Spinal cord (tissue), 10 donors: ENCODE results near the gene ATP11B. TPM values are rescaled to one million over a fixed set of nuclear protein-coding genes. Genes with fewer than 3 reads are reported as not detected.

Experiments
- DNase-seq, 6 donors: peaks; one replicate each; pipeline versions ENCODE4 v3.0.0 to v3.0.0-alpha.2; 2013 to 2015; ENCODE audit warnings: low spot score in 6 of 6, low read depth in 4 of 6
- H3K27ac ChIP-seq: one replicate; pipeline ENCODE4 v1.5.1; 2013; ENCODE audit warnings: low read depth, low read length, control low read depth
- H3K27me3 ChIP-seq: one replicate; pipeline ENCODE4 v1.6.1; 2013; ENCODE audit warnings: low read length; ENCODE audit not compliant: control insufficient read depth, insufficient read depth
- H3K36me3 ChIP-seq: one replicate; pipeline ENCODE4 v1.6.1; 2013; ENCODE audit warnings: low read length; ENCODE audit not compliant: control insufficient read depth, insufficient read depth
- H3K4me1 ChIP-seq: one replicate; pipeline ENCODE4 v1.6.1; 2013; ENCODE audit warnings: low read length; ENCODE audit not compliant: control insufficient read depth, insufficient read depth
- H3K4me3 ChIP-seq: one replicate; pipeline ENCODE4 v1.5.1; 2013; ENCODE audit warnings: low read depth, low read length, control low read depth
- H3K9me3 ChIP-seq: one replicate; pipeline ENCODE4 v1.6.1; 2013; ENCODE audit warnings: low read length; ENCODE audit not compliant: control insufficient read depth, insufficient read depth
- WGBS: methylation state at CpG from one replicate; pipeline ENCODE4 v1.1.5; 2013; ENCODE audit warnings: missing lambda C conversion rate; ENCODE audit not compliant: insufficient coverage; 5-methylcytosine and 5-hydroxymethylcytosine counted together
- polyA plus RNA-seq, 2 donors: library from polyadenylated mRNA; unstranded; fragments of 120-200 nt; gene quantifications; one replicate each; pipeline ENCODE4 v1.2.1, GENCODE V29; 2013; ENCODE audit not compliant: insufficient read length in 2 of 2
- total RNA-seq, 2 donors: library from RNA; depleted of rRNA in 1 of 2; stranded (reverse); fragments of 120-200 nt in 1 of 2; fragments of >200 nt in 1 of 2; gene quantifications; one replicate each; pipeline versions ENCODE4 v1.2.3 to v1.2.4, GENCODE V29; 2013 to 2014
- donor health status: healthy.

ATP11B gene
- total and polyA plus RNA-seq, 4 donors: 18.3 to 98.8 (median 45.2) TPM

DNA sequence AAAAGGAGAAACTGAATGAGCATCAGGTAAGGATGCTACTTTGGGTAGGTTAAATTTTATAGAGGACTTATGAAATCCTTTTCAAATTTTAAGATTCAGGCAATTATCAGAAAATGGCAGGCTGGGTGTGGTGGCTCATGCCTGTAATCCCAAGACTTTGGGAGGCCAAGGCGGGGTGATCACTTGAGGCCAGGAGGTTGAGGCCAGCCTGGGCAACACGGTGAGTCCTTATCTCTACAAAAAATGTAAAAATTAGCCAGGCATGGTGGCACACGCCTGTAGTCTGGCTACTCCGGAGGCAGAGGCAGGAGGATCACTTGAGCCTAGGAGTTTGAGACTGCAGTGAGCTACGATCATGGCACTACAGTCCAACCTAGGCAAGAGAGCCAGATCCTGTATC is 163.9 kb downstream of the ATP11B start:
- DNase-seq: no peak
- no peak overlapping the region for H3K27ac ChIP-seq
- 100% methylated on average over 4 of the region's 5 CpGs for WGBS

DNA sequence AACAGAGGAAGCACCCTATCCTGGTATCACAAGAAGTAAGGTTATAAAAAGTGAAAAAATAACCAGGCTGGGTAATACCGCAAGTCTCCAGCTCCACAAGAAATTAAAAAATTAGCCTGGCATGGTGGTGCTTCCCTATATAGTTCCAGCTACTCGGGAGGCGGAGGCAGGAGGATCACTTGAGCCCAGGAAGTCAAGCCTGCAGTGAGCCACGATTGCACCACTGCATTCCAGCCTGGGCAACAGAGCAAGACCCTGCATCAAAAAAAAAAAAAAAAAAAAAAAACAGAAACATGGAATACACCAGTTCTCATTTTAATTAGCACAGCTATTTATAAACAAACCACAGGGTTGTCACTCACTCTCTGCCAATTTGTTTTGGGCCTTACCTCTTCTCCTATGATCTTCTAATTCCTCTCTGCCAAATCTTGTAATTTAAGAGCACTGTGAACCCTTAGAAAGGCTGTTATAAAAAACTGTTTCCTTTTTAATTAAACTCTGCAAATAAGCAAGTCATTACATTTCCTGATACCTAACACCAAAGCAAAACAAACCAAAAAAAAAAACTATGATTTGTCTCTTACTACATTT is 164.5 kb downstream of the ATP11B start:
- Histone ChIP-seq H3K4me3 (no peak overlapping the region), H3K27me3 (no peaks in the 10 kb centered on the region), H3K4me1 (peaks cover 10% of the 10 kb centered on the region), H3K9me3 (no peaks in the 10 kb centered on the region), H3K27ac (no peak overlapping the region), H3K36me3 (peaks cover 10% of the 10 kb centered on the region)
- WGBS: 84% methylated on average over 4 of the region's 4 CpGs
- no peak for DNase-seq

More for the DNA sequence above, 163.9 kb downstream of the ATP11B start:
- no peaks in the 10 kb centered on the region for H3K9me3 ChIP-seq
- H3K36me3 ChIP-seq: peaks cover 7% of the 10 kb centered on the region
- H3K4me1 ChIP-seq: peaks cover 5% of the 10 kb centered on the region
- no peaks in the 10 kb centered on the region for H3K27me3 ChIP-seq
- H3K4me3 ChIP-seq: no peak overlapping the region

DNA sequence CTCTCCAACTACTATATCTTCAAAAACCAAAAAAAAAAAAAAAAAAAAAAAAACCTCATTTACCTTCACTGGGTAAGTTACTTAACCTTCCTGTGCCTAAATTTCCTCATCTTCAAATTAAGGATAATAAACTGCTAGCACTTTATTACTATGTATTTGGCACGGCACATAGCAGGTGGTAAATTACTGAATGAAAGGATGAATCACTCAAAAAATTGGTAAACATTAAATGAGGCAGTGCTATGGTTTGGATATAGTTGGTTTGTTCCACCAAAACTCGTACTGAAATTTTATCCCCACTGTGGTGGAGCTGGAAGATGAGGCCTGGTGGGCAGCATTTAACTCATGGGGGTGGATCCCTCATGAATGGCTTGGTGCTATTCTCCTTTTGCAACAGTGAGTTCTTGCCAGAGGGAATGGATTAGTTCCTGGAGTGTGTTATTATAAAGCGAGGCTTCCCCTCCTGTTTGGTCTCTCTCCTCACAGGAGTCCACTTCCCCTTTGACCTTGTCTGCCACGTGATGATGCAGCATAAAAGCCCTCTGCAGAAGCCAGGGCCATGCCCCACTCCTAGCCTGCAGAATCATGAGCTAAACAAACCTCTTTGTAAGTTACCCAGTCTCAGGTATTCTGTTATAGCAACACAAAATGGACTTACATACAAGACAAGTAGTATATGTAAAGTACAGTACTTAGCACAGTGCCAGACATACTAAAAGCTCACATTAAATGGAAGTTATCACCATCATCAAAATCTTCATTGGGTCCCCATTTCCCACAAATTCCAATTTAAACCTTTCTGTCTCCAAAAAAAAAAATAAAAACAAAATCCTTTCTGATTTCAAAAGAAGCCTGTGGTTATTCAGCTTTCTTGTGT is 166.4 kb downstream of the ATP11B start:
- H3K4me1 ChIP-seq: peaks cover 12% of the 10 kb centered on the region
- no peak overlapping the region for H3K4me3 ChIP-seq
- peaks cover 10% of the 10 kb centered on the region for H3K36me3 ChIP-seq
- H3K27me3 ChIP-seq: no peaks in the 10 kb centered on the region
- H3K9me3 ChIP-seq: no peaks in the 10 kb centered on the region
- DNase-seq: peak in 1 of 6 donors; percentile 22
- WGBS: no CpG with 5 or more reads among the region's 4 CpGs
- H3K27ac ChIP-seq: no peak overlapping the region

DNA sequence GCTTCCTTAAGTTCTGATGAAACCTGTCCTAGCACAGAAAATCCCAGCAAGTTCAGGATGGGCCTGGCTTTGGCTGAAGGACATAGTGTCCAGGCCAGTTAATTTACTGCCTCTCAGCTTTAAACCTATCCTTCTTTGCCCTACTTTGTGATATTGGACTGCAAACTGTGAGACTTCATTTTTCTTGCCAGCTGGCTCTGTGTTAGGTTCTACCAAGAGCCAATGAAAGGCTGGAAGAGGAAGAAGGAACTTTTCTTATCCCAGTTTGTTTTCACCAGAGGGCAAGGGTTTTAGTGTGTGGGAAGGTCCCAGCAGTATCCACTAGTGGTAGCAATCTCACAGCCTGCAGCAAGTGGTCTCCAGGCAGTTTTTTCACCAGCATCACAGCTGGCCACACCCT is 168.9 kb downstream of the ATP11B start:
- peak in 4 of 6 donors; percentile 29 to 83 (median 41) for DNase-seq
- H3K4me1 ChIP-seq: peaks cover 12% of the 10 kb centered on the region
- H3K9me3 ChIP-seq: no peaks in the 10 kb centered on the region
- peak overlapping the region; percentile 44 for H3K27ac ChIP-seq
- H3K36me3 ChIP-seq: peaks cover 9% of the 10 kb centered on the region
- no peaks in the 10 kb centered on the region for H3K27me3 ChIP-seq
- no peak overlapping the region for H3K4me3 ChIP-seq

DNA sequence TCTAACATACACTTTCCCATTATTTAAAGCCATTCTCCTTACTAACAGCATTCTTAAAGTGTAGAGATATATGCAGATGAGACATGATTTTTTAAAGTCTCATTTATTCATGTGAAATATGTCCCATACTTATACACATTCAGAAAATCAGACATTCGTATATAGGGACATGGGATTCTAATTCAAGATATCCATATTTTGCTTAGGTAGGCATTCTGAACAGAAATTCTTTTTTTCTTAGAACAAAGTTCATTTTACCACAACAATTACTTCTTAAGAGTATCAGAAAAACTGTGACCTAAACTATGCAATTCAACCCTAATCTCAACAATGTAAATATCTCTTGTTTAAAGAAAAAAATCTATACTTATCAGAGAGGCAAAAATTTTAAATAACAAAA is 170.9 kb downstream of the ATP11B start:
- Histone ChIP-seq H3K4me3 (no peak overlapping the region), H3K27ac (no peak overlapping the region), H3K36me3 (peaks cover 3% of the 10 kb centered on the region), H3K27me3 (no peaks in the 10 kb centered on the region), H3K9me3 (no peaks in the 10 kb centered on the region), H3K4me1 (peaks cover 12% of the 10 kb centered on the region)
- WGBS: no CpG with 5 or more reads among the region's 1 CpG
- DNase-seq: no peak

DNA sequence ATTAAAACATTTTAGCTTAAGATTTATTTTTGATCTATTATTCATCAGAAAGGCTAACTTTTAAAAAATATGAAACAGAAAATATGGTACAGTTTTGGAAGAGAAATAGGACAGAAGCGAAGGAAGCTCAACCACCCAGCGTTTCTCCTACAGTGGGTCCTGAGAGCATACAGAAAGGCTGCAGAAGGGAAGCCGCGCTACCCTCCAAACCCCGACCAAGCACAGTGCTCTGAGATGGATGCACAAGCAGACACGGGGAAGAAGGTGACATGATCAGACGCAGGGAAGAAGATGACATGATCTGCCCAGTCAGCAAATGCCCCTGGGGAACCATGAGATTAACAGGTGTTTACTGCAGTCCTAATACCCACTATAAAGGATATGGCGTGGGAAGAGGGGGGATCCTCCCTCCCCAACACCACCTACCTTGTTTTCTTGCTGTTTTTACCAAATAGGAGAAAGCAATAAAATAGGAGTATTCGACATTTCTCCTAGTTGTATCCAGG is 172.6 kb downstream of the ATP11B start:
- H3K36me3 ChIP-seq: peaks cover 3% of the 10 kb centered on the region
- DNase-seq: no peak
- 85% methylated on average over 6 of the region's 9 CpGs for WGBS
- no peaks in the 10 kb centered on the region for H3K9me3 ChIP-seq
- H3K4me1 ChIP-seq: peaks cover 7% of the 10 kb centered on the region
- no peak overlapping the region for H3K27ac ChIP-seq
- no peaks in the 10 kb centered on the region for H3K27me3 ChIP-seq
- no peak overlapping the region for H3K4me3 ChIP-seq

DNA sequence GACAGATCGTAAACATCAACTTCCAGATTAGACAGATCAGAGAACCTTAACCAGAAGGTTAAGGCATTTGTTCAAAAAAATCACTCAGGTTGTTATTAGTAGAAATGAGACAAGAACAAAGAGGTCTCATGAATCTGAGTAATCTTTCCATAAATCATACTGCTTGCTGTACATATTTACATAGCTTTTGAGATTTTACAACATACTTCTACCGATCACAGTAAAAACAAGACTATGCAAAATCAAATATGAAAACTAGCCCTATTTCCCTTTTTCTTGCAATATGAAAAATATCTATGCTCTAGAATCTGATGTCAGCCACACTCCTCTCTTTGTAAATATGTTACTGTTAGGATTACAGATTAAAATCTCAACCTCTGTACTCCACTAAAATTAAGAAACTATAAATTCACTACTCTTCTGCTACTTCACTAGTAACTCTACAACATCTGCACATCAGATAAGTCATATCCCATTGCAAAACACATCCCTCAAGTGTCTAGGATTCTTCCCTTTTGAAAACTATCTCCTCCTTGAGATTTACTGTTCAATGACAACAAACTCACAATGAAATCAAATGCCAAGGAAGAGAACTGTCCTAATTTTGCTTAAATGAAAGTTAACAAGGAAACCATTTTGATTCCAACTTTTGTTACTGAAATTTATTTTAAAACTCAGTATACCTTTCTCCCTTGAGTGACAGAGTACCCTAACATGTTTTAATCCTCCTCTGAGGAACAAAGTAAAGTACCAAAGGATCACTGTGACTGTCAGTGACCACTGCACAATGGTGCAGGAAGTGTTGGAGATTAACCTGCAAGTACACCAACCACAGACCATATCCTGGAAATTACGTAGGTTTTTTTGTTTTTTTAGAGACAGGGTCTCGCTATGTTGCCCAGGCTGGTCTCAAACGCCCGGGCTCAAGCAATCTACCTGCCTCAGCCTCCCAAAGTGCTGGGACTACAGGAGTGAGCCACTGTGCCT is 174.2 kb downstream of the ATP11B start:
- H3K4me1 ChIP-seq: peaks cover 4% of the 10 kb centered on the region
- no peak for DNase-seq
- no peaks in the 10 kb centered on the region for H3K27me3 ChIP-seq
- 96% methylated on average over 3 of the region's 6 CpGs for WGBS
- no peaks in the 10 kb centered on the region for H3K9me3 ChIP-seq
- H3K4me3 ChIP-seq: no peak overlapping the region
- H3K27ac ChIP-seq: no peak overlapping the region
- H3K36me3 ChIP-seq: peaks cover 3% of the 10 kb centered on the region

DNA sequence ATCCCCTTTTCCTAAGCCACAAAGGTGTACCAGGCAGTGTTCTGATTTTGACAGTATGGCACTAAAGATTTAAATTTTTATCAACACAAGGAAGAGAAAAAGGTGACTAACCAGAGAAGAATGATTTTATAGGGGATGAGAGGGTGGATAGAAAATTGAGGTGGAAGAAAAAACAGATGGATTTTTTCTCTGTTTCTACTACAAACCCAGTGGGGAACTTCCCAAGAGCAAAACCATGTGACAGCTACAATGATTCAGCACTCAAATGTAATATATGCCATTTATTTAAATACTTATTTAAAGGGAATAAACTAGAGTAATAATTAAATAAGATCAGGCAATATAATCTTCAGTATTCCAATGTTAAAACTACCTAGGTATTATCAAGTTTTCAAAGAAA is 176.0 kb downstream of the ATP11B start:
- Histone ChIP-seq H3K4me3 (no peak overlapping the region), H3K27ac (no peak overlapping the region), H3K27me3 (no peaks in the 10 kb centered on the region), H3K4me1 (no peaks in the 10 kb centered on the region), H3K36me3 (peaks cover 2% of the 10 kb centered on the region), H3K9me3 (no peaks in the 10 kb centered on the region)
- no peak for DNase-seq

DNA sequence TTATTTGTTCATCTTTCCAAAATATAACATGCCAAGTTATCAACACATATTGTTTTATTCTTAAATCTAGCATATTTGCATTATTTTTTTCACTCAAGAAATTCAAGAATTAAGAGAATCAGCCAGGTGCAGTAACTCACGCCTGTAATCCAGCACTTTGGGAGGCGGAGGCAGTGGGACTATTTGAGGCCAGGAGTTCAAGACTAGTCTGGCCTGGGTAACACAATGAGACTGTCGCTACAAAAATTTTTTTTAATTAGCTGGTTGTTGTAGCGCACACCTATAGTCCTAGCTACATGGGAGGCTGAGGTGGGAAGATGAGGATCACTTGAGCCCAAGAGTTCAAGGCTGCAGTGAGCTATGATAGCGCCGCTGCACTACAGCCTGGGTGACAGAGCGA is 176.5 kb downstream of the ATP11B start:
- no peaks in the 10 kb centered on the region for H3K4me1 ChIP-seq
- no peak for DNase-seq
- WGBS: 94% methylated on average over 2 of the region's 7 CpGs
- no peaks in the 10 kb centered on the region for H3K9me3 ChIP-seq
- H3K4me3 ChIP-seq: no peak overlapping the region
- H3K27ac ChIP-seq: no peak overlapping the region
- no peaks in the 10 kb centered on the region for H3K27me3 ChIP-seq
- peaks cover 2% of the 10 kb centered on the region for H3K36me3 ChIP-seq
